ENCODE data around the gene TSHZ2.
"Not testable (repeated sequence)": the region's sequence is repeated elsewhere in the genome, so short reads cannot be mapped to it uniquely, and the experiment has no call there.

Gene TSHZ2

GRCh38 chr20:53447316-53447715 lies 475.2 kb downstream of the TSHZ2 start:
- DNase-seq (ENCODE audit: low read depth in 2 of 2), result no peak

- no peak for DNase-seq (ENCODE audit: low read depth in 2 of 2)
These were observed 476.3 kb downstream of the TSHZ2 start for GRCh38 chr20:53448426-53448825.

GRCh38 chr20:53448875-53449274 lies 476.7 kb downstream of the TSHZ2 start:
- DNase-seq (ENCODE audit: low read depth in 2 of 2), result no peak

GRCh38 chr20:53453076-53453475 lies 480.9 kb downstream of the TSHZ2 start:
- no peak for DNase-seq (ENCODE audit: low read depth in 2 of 2)

- DNase-seq (ENCODE audit: low read depth in 2 of 2), result no peak
These were observed 482.6 kb downstream of the TSHZ2 start for GRCh38 chr20:53454675-53455276.

GRCh38 chr20:53463101-53463972 lies 491.2 kb downstream of the TSHZ2 start:
- DNase-seq (ENCODE audit: low read depth in 2 of 2), result no peak

- DNase-seq (ENCODE audit: low read depth in 2 of 2), result no peak
These were observed 494.1 kb downstream of the TSHZ2 start for GRCh38 chr20:53466279-53466678.

GRCh38 chr20:53468587-53468986 lies 496.4 kb downstream of the TSHZ2 start:
- DNase-seq (ENCODE audit: low read depth in 2 of 2), result no peak

GRCh38 chr20:53472859-53473258 lies 500.7 kb downstream of the TSHZ2 start:
- DNase-seq (ENCODE audit: low read depth in 2 of 2), result not testable (repeated sequence)

GRCh38 chr20:53480913-53481312 lies 508.8 kb downstream of the TSHZ2 start:
- DNase-seq (ENCODE audit: low read depth in 2 of 2), result no peak

- DNase-seq (ENCODE audit: low read depth in 2 of 2), result no peak
These were observed 515.5 kb downstream of the TSHZ2 start for GRCh38 chr20:53487461-53488200.

- no peak for DNase-seq (ENCODE audit: low read depth in 2 of 2)
These were observed 516.7 kb downstream of the TSHZ2 start for GRCh38 chr20:53488775-53489272.

- no peak for DNase-seq (ENCODE audit: low read depth in 2 of 2)
These were observed 517.4 kb downstream of the TSHZ2 start for GRCh38 chr20:53489528-53489927.

GRCh38 chr20:53490620-53491019 lies 518.5 kb downstream of the TSHZ2 start:
- DNase-seq (ENCODE audit: low read depth in 2 of 2), result no peak

- no peak for DNase-seq (ENCODE audit: low read depth in 2 of 2)
These were observed 519.3 kb downstream of the TSHZ2 start for GRCh38 chr20:53491462-53491861.

- DNase-seq (ENCODE audit: low read depth in 2 of 2), result no peak
These were observed 520.1 kb downstream of the TSHZ2 start for GRCh38 chr20:53492212-53492611.

GRCh38 chr20:53493311-53493857 lies 521.2 kb downstream of the TSHZ2 start:
- no peak for DNase-seq (ENCODE audit: low read depth in 2 of 2)

- DNase-seq (ENCODE audit: low read depth in 2 of 2), result no peak
These were observed 522.6 kb downstream of the TSHZ2 start for GRCh38 chr20:53494753-53495152.

- no peak for DNase-seq (ENCODE audit: low read depth in 2 of 2)
These were observed 523.4 kb downstream of the TSHZ2 start for GRCh38 chr20:53495398-53496092.

- DNase-seq (ENCODE audit: low read depth in 2 of 2), result no peak
These were observed 525.1 kb downstream of the TSHZ2 start for GRCh38 chr20:53497246-53497645.

- no peak for DNase-seq (ENCODE audit: low read depth in 2 of 2)
These were observed 526.2 kb downstream of the TSHZ2 start for GRCh38 chr20:53498341-53498740.

All from activated CD4-positive, alpha-beta T cell treated with anti-CD3 and anti-CD28 coated beads for 24 hours (primary cell).